GM23338 (cell line): ENCODE measurements around the gene SLC25A40.

Source experiments
- CREB1 ChIP-seq: fragments of 250-450 bp; sonication (Bioruptor Pico); IDR thresholded peaks from 2 replicates; pipeline ENCODE4 v1.5.0; 2020; ENCODE audit warnings: low read depth, mild to moderate bottlenecking, moderate library complexity
- EZH2 ChIP-seq: fragments of 200-600 bp; sonication (generic); IDR thresholded peaks from one replicate; pipeline ENCODE4 v1.8.0; 2017; ENCODE audit warnings: antibody characterized with exemption, mild to moderate bottlenecking, low read depth; ENCODE audit not compliant: unreplicated experiment
- EZH2phosphoT487 ChIP-seq: fragments of 200-600 bp; sonication (generic); IDR thresholded peaks from one replicate; pipeline ENCODE4 v1.8.1; 2018; ENCODE audit warnings: antibody characterized with exemption; ENCODE audit not compliant: unreplicated experiment
- POLR2AphosphoS5 ChIP-seq: IDR thresholded peaks from 2 replicates; pipeline ENCODE4 v1.6.1; 2016; ENCODE audit warnings: antibody characterized with exemption, low read depth
- REST ChIP-seq: IDR thresholded peaks from one replicate; pipeline ENCODE4 v1.6.1; 2018; ENCODE audit warnings: antibody characterized with exemption; ENCODE audit not compliant: unreplicated experiment
- STAT1 ChIP-seq: IDR thresholded peaks from one replicate; pipeline ENCODE4 v1.6.1; 2016; ENCODE audit warnings: antibody characterized with exemption; ENCODE audit not compliant: unreplicated experiment
- TF ChIP-seq, protein P1 (sequence below), 2 experiments: fragments of 200-600 bp in 1 of 2; sonication (generic) in 1 of 2; conservative IDR thresholded peaks; 2 replicates each; pipeline versions ENCODE4 v1.5.1 to v1.6.1; 2016 to 2017; ENCODE audit warnings: antibody characterized with exemption in 2 of 2, low read depth in 2 of 2, mild to moderate bottlenecking in 2 of 2, moderate library complexity in 1 of 2

DNA sequence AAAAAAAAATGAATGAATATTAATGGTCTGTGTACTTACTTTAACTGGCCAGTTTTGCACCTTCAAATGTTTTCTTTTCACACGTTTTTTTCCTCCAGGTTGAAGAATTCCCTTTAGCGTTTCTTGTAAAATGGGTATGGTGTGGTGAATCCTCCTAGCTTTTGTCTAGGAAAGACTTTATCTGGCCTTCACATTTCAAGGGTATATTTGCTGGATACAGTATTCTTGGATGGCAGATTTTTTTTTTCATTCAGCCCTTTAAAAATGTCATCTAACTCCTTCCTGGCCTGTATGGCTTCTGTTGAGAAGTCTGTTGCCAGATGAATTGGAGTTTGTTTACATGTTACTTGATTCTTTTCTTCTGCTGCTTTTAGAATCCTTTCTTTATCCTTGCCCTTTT lies 10.1 kb downstream of the SLC25A40 start:
- no peak for TF ChIP-seq EZH2
- TF ChIP-seq POLR2AphosphoS5: no peak
- TF ChIP-seq, protein P1, sequence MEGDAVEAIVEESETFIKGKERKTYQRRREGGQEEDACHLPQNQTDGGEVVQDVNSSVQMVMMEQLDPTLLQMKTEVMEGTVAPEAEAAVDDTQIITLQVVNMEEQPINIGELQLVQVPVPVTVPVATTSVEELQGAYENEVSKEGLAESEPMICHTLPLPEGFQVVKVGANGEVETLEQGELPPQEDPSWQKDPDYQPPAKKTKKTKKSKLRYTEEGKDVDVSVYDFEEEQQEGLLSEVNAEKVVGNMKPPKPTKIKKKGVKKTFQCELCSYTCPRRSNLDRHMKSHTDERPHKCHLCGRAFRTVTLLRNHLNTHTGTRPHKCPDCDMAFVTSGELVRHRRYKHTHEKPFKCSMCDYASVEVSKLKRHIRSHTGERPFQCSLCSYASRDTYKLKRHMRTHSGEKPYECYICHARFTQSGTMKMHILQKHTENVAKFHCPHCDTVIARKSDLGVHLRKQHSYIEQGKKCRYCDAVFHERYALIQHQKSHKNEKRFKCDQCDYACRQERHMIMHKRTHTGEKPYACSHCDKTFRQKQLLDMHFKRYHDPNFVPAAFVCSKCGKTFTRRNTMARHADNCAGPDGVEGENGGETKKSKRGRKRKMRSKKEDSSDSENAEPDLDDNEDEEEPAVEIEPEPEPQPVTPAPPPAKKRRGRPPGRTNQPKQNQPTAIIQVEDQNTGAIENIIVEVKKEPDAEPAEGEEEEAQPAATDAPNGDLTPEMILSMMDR (conservative IDR thresholded peaks at IDR 0.05; ENCODE audit: low read depth in 2 of 2): no peak
- TF ChIP-seq STAT1: no peak
- no peak for TF ChIP-seq REST
- no peak for TF ChIP-seq EZH2phosphoT487
- TF ChIP-seq CREB1 (CRISPR knock-in tag): no peak
